ENCODE data around the gene TAF5L. TPM values are rescaled to one million over a fixed set of nuclear protein-coding genes. Genes with fewer than 3 reads are reported as not detected.

The TAF5L gene
- polyA plus RNA-seq (ENCODE audit: insufficient read length in 4 of 4): 10 to 100 TPM; 17.3 to 22.1 (median 18.8) TPM

DNA sequence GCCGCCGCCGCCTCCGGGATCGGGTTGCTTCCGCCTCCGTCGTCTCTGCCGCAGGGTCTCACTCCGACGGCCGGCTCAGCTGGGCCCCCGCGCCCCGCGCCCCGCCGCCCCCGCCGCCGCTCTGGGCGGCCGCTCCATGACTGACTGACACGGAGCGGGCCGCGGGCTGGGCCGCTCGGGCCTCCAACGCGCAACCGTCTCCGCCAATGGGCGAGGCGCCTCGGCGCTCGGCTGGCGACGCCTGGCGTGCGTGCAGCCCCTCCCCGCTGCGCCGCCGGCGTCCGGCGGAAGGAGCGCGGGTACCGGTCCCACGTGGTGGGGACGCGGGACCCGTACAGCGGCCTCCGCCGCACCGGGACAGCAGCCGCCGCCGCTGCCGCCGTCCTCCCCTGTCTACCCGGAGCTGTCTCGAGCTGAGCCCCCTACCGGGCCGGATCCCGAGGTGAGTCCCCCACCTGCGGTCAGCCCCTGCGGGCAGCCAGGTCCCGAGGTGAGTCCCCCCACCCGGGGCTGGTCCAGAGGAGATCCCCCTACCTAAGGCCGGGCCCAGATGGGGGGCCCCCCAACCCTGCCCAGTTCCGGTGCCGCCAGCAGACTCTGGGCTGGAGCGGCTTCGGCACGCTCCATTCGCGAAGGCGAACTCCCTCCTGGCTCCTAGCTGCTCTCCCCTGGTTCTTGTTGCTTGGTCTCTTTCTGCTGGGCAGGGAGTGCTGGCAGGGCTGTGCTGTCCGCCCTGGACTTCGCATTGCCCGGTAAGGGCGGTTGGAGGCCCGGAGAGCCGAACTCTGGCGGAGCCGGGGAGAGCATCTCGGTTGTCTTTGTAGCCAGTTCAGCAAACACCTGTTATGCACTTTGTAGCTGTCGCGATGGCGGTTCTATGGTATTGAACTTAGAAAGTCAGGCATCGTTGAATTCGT is at the start of gene TAF5L, which contains the start of gene URB2:
TSS of gene TAF5L (minus strand) at position 208 of the 917 bp plus-strand sequence. CDS start 11,640 bp downstream, outside the sequence.
TSS of gene URB2 (plus strand) at position 333 of the 917 bp plus-strand sequence. CDS start 1,387 bp downstream, outside the sequence.
- peak; percentile 52 to 86 (median 72) for DNase-seq (ENCODE audit: low read depth in 4 of 4, low spot score in 2 of 4)

DNA sequence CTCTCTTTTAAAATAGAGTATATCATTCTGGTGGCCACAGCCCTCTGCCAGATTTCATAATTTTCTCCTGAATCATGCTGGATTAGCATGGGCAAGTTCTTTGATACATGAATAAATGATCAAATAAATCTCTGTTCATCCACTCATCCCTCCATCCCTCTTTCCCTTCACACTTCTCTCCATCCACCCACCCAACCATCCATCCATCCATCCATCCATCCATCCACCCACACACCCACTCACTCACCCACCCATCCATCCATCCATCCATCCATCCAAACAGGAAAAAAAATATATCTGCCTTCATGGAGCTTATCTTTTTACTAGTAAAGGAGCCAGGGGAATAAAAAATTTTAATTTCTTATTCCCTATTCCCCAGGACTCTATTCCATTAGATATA is 49.5 kb upstream of the TAF5L start:
- no peak for DNase-seq (ENCODE audit: low read depth in 4 of 4, low spot score in 2 of 4)

DNA sequence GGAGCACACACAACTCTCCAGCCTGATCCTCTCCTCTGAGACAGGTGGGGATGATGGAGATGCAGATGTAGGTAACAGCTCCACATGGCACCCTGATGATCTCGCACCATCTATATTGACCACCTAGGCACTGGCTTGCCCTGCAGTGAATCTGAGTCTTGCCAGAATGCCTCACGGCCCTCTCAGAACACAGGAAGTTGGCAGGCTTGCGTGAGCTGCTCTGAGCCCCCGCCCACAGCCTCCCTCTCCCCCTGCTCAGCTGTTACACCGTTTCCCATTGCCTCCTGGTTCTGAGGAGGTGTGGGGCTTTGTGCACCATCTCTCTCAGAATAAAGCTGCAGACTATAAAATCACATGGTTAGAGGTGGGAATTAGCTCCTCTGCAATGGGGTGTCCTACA is 48.1 kb upstream of the TAF5L start:
- no peak for DNase-seq (ENCODE audit: low read depth in 4 of 4, low spot score in 2 of 4)

DNA sequence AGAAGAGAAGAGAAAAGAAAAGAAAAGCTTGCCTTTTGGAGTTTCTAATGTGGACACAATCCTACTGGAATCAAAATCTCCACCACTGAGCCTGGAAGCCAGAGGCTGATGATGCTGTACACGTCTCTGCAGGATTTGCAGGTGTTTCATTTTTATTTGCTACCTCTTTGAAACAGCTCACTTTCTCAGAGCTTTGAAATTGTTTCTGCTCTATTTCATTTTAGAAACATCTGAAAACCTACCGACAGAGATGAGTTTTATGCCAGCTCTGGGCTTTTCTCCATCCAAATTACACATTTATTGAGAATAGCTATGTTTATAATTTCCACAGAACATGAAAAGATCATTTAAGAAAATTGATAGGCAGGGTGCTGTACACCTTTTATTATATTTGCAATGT is 46.3 kb upstream of the TAF5L start:
- DNase-seq (ENCODE audit: low read depth in 4 of 4, low spot score in 2 of 4): no peak

DNA sequence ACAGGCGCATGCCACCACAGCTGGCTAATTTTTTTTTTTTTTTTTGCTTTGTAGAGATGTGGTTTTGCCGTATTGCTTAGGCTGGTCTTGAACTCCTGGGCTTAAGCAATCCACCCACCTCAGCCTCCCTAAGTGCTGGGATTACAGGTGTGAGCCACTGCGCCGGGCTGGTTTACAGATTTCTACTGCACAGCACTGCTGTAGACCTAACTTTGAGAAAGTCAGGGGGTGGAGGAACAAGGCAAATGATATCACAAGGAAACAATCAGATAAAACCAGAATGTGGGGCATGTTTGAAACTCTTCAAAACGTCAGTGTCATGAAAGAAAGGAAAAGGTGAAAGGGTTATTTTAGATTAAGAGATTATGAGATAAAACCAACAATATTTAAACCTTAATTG is 45.4 kb upstream of the TAF5L start:
- DNase-seq (ENCODE audit: low read depth in 4 of 4, low spot score in 2 of 4): no peak

DNA sequence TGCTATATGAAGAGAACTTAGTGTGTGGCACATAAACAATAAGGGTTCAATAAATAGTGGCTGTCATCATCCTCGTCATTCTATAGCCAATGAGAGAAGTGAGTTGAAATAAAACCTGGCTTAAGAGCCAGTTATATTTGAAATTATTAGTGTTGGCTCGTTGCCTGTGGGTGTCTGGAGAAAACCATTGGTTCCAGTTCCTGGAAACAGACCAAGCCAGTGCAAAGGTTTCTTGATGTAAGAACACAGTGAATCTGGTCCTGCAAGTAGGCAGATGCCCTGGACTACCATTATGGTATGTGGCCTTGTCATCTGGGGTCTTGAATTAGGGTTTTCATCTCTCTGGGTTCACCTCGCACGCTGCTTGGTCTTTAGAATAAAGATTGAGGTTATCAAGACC is 43.4 kb upstream of the TAF5L start:
- DNase-seq (ENCODE audit: low read depth in 4 of 4, low spot score in 2 of 4): no peak

DNA sequence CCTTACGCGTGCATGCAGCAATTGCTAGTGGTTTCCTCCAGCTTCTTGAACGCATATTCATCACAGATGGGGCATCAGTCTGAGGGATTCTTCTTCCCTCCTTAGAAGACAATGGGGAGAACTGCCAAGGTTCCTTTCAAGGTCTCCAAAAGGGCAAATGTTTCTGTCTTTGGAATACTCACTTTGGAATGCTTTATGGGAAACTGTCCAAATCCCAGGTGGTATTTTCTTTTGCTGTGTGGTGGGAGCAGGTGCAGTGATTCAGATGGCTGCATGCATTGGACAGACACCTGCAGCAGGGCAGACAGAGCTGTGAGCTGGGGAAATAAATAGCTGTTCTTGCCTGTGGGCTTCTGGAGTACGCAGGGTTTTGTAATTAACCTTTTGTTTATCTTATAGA is 40.7 kb upstream of the TAF5L start:
- DNase-seq (ENCODE audit: low read depth in 4 of 4, low spot score in 2 of 4): no peak

DNA sequence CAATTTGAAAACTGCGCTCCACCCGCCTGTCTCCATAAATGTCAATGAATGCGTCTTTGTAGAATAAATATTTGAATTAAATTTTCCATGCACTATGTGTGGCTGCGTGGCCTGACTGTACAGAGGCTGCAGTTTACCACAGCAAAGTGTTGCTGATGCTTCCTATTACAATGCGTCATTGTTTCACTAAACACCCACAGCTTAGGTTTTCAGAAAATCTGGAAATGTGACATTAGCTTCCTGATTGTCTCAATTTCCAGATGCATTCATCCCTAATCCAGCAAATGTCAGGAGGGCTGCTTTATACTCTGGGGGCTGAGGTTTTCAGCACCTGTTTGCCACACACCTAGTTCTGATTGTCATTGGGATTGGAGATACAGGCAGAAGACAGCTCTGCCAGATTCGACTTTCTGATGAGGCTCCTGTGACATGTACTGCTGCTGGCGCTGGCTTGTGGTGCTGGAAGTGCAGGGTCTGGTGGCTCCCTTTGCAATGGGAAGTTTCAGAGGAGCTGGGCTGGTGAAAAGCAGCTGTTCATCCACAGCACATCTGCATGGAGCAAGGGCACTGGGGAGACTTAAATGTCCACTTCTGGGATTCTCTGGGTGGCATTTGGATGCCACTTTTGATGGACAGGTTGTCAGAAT is 40.1 kb upstream of the TAF5L start:
- no peak for DNase-seq (ENCODE audit: low read depth in 4 of 4, low spot score in 2 of 4)

DNA sequence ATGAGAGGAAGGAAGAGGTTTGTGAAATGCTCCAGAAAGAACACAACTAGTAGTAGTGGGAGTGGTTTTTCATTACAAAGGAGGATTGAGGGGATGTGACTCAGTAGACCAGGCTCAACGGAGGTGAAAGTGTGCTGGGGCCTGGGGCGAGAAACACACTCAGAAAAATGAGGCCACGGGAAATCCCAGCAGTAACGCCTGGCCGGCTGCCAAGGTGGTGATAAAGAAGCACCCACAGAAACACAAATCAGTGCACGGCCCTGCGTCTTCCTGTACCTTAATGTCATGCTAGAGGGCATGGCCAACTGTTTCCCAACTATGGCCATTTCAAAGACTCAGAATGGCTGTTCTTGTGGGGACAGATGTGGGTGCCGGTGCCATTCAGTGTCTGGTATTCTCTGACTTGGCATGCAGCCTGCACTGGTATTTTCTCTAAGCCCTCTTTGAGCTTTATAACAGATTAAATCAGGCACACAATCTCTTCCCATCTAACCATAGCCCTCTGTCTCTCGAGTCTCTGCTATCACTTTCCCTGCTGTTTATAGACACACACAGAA is 38.3 kb upstream of the TAF5L start:
- no peak for DNase-seq (ENCODE audit: low read depth in 4 of 4, low spot score in 2 of 4)

DNA sequence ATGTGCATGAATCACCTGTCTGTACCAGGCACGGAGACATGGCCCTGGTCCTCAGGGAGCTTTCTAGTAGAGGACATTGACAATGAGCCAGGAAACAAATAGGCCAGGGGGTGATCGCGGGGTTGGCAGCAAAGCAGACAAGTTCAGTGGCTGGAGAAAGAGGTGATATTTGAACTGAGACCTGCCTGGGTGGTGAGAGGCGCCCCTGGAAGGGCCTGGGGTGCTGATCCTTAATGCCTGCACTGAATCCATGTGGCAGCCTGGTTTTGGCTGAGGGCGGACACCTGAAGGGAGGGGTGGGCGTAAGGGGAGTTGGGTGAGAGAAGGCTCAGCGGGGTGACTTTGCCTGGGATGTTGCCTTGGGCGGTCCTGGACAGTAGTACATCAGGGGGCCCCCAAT is 36.0 kb upstream of the TAF5L start:
- DNase-seq (ENCODE audit: low read depth in 4 of 4, low spot score in 2 of 4): no peak

DNA sequence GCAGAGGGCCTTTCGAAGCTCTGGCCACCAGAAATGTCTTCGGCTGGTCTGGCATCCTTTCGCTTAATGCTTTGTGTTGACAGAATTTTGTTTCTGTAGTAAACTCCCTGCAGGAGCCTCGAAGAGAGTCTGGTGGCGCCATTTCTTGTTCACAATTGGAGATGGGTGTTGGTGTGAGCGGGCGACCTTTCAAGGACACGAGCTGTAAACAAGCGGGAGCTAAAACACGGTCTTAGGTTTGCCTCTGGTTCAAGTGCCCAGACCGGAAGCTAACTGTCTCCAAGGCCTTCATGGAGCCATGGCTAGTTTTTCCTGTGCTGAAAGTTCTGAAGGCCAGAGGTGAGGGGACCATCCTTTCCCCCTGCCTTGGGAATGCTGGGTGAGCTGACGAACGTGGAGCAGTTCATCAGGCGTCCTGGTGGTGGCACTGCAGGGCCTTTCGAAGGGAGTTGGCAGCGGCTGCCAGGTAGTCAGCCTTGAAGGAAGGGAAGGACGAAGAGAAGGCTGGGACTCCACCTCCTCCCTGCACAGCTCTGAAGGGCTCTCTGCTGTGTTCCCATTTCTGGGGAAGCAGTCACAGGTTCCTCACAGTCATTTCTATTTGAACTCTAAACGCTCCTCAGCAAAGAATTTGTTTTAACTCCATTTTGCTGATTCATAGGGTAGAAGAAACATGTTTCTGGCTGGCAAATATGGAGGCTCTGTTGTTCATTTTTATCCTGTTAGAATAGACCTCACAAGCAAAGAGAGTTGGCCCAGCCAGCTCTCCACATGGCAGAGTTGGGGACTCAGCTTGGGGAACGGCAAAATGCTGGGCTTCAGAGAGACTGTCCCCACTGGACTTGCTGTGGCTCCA is 35.3 kb upstream of the TAF5L start:
- DNase-seq (ENCODE audit: low read depth in 4 of 4, low spot score in 2 of 4): peak; percentile 17 to 55 (median 34)

DNA sequence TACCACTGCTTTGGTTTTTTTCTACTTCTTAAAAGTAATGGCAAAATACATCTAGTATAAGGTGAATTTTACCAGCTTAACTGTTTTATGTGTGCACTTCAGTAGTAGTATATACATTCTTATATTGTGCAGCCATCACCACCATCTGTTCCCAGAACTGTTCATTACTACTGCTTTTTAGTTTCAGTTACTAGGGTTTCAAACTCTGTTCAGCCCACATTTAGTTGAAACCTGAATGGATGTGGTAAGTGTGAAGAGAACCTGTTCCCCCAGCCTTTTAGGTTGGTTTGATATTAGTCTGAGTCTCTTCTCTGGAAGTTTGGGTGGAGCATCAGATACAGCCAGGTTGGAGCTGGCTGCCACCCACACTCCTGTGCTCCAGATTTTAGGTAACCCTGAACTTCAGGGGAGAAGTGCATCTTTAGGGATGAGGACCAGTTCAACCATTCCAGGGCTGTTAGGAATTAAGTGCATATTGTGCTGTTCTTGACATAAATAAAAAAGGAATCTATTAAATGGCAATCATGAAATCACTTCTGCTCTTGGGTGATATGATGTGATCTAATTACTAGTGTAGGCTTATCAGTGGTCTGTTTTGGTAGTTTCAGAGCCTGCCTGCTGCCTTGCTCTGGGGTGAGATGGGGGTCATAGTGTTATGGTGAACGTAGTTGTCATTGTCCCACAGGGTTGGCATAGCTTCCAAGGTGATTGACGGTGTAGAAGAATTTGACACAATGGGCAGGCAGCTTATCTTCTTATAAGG is 32.3 kb upstream of the TAF5L start:
- DNase-seq (ENCODE audit: low read depth in 4 of 4, low spot score in 2 of 4): no peak

DNA sequence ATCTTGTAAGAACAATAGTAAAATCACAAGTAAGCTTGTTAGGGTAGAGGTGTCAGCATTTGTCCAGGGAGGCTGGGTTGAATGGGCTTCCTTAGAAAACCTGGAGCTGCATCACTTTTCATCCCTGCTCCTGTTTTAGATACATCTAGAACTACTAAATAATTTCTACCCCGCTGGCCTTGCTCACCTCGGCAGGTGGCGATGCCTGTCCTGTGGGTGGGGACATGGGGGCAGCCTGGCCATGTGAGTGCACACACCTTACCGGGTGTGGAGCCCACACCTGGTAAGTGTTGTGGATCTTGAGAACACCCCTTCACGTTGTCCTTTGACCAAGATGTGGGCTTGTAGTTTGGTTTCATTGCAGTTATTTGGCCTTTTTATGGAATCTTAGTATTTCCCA is 29.9 kb upstream of the TAF5L start:
- DNase-seq (ENCODE audit: low read depth in 4 of 4, low spot score in 2 of 4): no peak

DNA sequence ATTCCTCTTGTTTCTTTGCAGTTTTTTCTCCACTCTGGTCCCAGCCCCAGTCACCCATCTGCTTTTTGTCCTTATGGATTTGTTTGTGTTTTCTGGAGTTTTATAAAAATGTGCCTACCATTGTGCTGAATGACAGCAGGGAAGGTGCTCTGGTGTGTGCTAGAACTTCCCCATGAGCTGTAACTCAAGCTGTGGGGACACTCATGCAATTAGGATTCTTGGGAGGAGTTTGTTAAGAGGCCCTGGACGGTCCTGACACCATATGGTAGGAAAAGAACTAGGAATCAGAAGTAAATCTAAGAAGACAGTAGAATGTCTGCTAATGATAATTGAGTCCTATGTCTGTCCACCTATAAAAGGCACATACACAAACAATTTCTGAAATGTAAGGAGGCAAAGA is 27.5 kb upstream of the TAF5L start:
- no peak for DNase-seq (ENCODE audit: low read depth in 4 of 4, low spot score in 2 of 4)

DNA sequence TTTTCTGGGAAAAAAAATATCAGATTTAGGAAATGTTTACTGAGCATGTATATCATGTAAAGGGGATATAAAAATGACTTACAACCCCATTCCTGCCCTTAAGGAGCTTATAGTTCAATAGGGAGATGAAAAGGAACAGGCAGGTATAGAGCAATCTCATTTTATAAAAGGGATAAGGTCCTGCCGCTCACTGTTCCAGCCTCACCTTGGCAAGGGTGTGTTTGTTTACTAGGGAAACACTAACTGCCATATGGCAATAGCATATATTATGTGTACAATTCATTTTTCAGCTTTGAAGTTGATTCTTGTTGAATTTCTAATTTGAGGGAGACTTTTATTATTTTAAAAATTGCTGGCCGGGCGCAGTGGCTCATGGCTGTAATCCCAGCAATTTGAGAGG is 25.6 kb upstream of the TAF5L start:
- no peak for DNase-seq (ENCODE audit: low read depth in 4 of 4, low spot score in 2 of 4)

DNA sequence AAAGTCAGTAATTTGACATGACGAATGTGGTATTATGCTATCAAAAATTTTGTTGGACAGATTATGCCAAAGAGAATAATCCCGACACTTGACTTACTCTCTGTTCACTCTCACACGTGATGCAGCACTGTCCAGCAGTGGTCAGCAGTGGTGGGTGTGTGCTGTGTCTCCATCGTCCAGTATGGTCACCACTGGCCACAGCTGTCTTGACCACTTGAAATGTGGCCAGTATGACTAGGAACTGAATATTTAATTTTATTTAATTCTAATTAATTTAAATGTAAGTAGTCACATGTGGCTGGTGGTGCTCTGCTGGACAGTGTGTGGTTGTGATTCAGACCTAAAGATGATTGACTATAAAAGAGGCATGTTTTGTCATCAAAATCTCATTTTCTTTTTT is 24.1 kb upstream of the TAF5L start:
- DNase-seq (ENCODE audit: low read depth in 4 of 4, low spot score in 2 of 4): no peak

DNA sequence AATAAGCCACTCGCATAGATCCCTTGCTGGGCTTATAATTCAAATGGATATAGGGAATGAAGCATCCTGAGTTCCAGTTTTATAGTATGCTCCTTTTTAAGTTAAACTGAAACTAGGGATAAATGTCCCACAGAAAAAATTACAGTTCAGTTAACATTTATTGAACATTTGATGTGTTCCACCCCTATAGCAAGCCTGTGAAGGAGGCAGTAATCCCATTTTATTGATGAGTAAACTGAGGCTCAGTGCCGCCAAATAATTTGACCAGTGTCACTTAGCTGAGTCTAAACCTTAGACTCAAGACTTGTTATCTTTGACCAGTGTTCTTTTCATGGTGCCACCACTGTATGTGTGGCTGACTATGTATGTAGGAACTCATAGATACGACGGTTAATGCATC is 22.5 kb upstream of the TAF5L start:
- no peak for DNase-seq (ENCODE audit: low read depth in 4 of 4, low spot score in 2 of 4)

DNA sequence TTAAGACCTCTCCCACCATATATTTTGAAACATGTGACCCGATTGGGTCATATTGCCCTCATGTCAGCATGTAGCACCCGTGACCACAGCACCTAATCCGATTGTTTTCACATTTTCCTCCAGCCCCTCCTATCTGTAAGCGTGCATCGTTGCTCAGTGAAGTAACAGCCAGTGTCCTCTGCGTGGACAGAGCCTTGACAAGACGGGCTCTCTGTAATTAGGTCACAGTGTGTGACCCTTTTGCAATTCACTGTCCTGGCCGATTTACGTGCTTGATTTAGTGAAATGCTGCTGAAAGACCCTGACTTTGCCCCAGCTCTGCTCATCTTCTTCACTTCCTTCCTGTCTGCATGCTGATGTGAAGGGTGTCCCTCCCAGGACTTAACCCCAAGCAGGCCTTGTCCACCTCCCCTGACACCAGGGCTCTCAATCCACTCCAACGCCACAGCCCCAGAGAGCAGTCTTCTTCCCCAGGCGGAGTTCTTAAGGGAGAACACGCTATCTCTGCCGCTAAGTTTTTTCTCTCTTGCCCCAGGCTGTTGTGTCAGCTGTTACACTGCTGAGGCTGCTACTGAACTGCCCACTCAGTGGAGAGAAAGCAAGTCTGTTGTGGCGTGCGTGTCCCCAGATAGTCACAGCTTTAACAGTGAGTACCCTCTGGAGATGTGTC is 19.5 kb upstream of the TAF5L start:
- no peak for DNase-seq (ENCODE audit: low read depth in 4 of 4, low spot score in 2 of 4)

DNA sequence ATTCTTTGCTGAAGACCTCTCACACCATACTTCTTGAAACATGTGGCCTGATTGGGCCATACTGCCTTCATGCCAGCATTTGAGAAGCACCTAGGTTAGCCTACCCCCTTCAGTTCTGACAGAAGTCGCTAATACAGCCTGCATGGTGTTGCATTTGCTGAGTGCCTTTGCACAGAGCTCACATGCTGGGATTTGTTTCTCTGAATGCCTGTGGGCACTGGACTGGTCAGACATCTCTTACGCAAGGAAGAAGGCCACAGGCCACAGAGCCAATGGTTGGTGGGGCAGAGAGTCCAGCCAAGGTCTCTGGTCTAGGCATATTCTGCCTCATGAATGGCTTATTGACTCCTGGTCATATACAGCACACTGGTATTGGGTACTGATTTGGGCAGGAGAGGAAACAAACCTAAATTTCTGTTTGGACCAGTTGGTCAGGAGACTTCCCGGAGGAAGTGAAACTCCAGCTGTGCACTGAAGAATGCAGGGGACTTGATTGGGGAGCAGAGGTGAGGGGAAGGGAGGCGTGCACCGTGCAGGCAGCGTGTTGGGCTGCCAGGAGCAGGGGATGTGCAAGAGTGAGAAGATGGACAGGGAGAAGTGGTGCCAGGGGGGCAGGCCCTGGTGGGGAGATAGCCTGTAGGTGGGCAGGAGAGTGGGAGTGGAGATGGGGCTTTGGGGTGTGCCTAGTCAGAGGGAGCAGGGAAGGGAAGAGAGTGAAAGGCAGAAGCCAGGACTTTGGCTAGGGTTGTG is 18.2 kb upstream of the TAF5L start:
- no peak for DNase-seq (ENCODE audit: low read depth in 4 of 4, low spot score in 2 of 4)

Data from left renal cortex interstitium (tissue), 4 donors.